ENCODE data around the gene IPO4. TPM values are rescaled to one million over a fixed set of nuclear protein-coding genes. Genes with fewer than 3 reads are reported as not detected.
A peak's percentile ranks its signal among the peaks of the same experiment; 100 is the strongest.

The IPO4 gene
- total and polyA plus RNA-seq, 10 of the 15 experiments (the other 5 are each of a cell fraction or from before 2014, with no cell fraction given): 7.8 to 139 (median 37.6) TPM

DNA sequence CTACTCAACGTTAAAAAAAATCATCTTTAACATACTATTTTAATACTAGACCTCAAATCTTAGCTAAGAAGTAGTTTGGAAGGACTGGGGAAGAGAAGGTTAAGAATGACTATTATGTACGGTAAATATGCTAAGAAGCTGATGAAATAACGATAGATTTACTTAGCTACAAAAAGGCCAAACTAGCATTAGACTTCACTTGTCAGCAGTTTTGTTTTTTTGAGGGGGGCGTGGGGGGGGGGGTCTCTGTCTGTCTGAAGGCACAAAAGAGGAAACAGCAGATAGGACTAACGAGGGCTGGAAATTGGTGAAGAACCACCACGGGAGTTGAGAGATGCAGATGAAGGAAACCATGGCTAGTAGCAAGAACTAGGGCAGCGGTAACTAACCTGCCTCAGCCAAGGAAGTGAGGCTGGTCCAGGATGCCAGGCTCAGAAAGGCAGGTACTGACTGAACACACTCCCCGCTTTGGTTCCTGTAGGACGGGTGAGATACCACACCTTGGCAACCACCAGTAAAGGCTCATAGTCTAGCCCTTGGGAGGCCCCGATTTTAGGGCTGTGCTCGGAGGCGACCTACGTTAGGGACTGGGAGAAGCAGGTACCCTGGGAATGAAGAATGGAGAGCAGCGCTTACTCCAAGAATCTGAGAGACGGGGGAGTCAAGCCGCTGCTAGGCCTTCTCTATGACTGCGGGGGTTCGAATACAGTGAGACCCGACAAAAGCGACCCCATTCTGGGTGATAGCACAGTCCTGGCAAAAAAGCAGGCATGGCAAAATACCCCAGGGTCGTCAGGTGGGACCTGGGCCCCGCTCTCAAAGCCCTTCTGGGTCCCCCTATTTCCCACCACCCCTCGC is 42.9 kb upstream of the IPO4 start:
- intact Hi-C loops (cut with micrococcal nuclease; ENCODE audit: unreplicated experiment): loop anchor here (1.0 kb wide), 2 partner anchors 11 to 18 kb away; partner anchors contain the start of genes CHMP4A and TINF2
- H2AFZ ChIP-seq (ENCODE audit: control insufficient read depth, low read depth, low read length): peak overlapping the region; percentile 91
- 16% methylated on average over 23 of the region's 23 CpGs for WGBS (ENCODE audit: insufficient coverage, insufficient replicate concordance, low lambda C conversion rate, missing lambda C conversion rate)
- peak overlapping the region; percentile 92 for H3K9ac ChIP-seq (ENCODE audit: control insufficient read depth, insufficient read depth, low read length)
- H3K4me1 ChIP-seq (ENCODE audit: control insufficient read depth, insufficient read depth, low read length): peaks cover 14% of the 10 kb centered on the region
- in situ Hi-C loops (cut with MboI): no loop called here
- TF ChIP-seq MXI1 (IDR thresholded peaks at IDR 0.05; ENCODE audit: low read depth, low read length) (0 out of 2 replicates have a peak, but pooled peaks have one; percentile 7), ZNF217 (IDR thresholded peaks at IDR 0.05) (no peak), SMAD1 (IDR thresholded peaks at IDR 0.05; ENCODE audit: low read depth, partially characterized antibody) (no peak), ZNF24 (IDR thresholded peaks at IDR 0.05) (no peak)
- TF ChIP-seq, protein P1, sequence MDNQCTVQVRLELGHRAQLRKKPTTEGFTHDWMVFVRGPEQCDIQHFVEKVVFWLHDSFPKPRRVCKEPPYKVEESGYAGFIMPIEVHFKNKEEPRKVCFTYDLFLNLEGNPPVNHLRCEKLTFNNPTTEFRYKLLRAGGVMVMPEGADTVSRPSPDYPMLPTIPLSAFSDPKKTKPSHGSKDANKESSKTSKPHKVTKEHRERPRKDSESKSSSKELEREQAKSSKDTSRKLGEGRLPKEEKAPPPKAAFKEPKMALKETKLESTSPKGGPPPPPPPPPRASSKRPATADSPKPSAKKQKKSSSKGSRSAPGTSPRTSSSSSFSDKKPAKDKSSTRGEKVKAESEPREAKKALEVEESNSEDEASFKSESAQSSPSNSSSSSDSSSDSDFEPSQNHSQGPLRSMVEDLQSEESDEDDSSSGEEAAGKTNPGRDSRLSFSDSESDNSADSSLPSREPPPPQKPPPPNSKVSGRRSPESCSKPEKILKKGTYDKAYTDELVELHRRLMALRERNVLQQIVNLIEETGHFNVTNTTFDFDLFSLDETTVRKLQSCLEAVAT (IDR thresholded peaks at IDR 0.05): 0 out of 2 replicates have a peak, but pooled peaks have one; percentile 64
- peaks cover 0 to 18% of the 10 kb centered on the region in 2 experiments; a peak in 2 of 4 replicates for H3K36me3 ChIP-seq (ENCODE audit: control insufficient read depth in 2 of 2, insufficient read depth in 2 of 2, low read length in 1 of 2)
- H3K27ac ChIP-seq (ENCODE audit: control insufficient read depth, insufficient read depth): peak overlapping the region; percentile 84
- ChIA-PET CTCF (interaction anchor here (0.6 to 1.0 kb wide), 3 partner anchors 11 to 66 kb away, joined by 3 read pairs; partner anchors contain the start of gene TINF2), POLR2A (interaction anchor here (0.5 to 1.9 kb wide), 7 partner anchors 16 to 714 kb away, joined by 3 to 9 read pairs (median 5); partner anchors contain the start of gene CHMP4A), SMC1A (ENCODE audit: uncharacterized antibody, unreplicated experiment) (interaction anchor here (0.5 to 1.3 kb wide), 3 partner anchors 11 to 28 kb away, joined by 3 to 5 read pairs (median 4); partner anchors contain the start of gene TINF2), RAD21 (ENCODE audit: unreplicated experiment) (interaction anchor here (0.7 to 2.1 kb wide), 2 partner anchors 11 to 70 kb away, joined by 3 to 11 read pairs; partner anchors contain the start of genes IRF9 and TINF2)
- H3K27me3 ChIP-seq (replicated peaks in 1 of 2; ENCODE audit: control insufficient read depth in 2 of 2, insufficient read depth in 2 of 2, low read length in 1 of 2): no peaks in the 10 kb centered on the region
- DNase-seq (ENCODE audit: low read depth, low spot score): no peak
- TSS peak; percentile 79 for BruUV-seq (replicated peaks)
- peak overlapping the region; percentile 87 for H3K4me3 ChIP-seq
- peak; percentile 34 for ATAC-seq
- H4K20me1 ChIP-seq (ENCODE audit: control insufficient read depth, insufficient read depth): no peaks in the 10 kb centered on the region
- H3K79me2 ChIP-seq (ENCODE audit: control insufficient read depth, insufficient read depth, low read length): peaks cover 36% of the 10 kb centered on the region
- no peaks in the 10 kb centered on the region for H3K9me3 ChIP-seq (replicated peaks; ENCODE audit: control insufficient read depth, insufficient read depth, low read length)
- peak overlapping the region; percentile 97 for H3K4me2 ChIP-seq (ENCODE audit: control insufficient read depth, insufficient read depth)
- no peak for FAIRE-seq

All from GM12878 (cell line).